ENCODE data around the gene SEMA5B. TPM values are rescaled to one million over a fixed set of nuclear protein-coding genes. Genes with fewer than 3 reads are reported as not detected.

SEMA5B gene
- total and polyA plus RNA-seq, 9 of the 15 experiments (the other 6 are each of a cell fraction or from before 2014, with no cell fraction given): not detected

- Histone ChIP-seq H2AFZ (ENCODE audit: low read depth, low read length) (no peak overlapping the region), H3K36me3 (ENCODE audit: control insufficient read depth, insufficient read depth, low read length) (no peaks in the 10 kb centered on the region), H3K4me3 (no peak overlapping the region), H3K4me1 (replicated peaks in 1 of 2; ENCODE audit: control insufficient read depth in 2 of 2, insufficient read depth in 2 of 2, low read length in 2 of 2) (peaks cover 5 to 11% of the 10 kb centered on the region in 2 experiments; a peak in 2 of 5 replicates), H3K79me2 (ENCODE audit: control insufficient read depth, insufficient read depth, low read length) (no peaks in the 10 kb centered on the region), H4K20me1 (replicated peaks; ENCODE audit: control insufficient read depth, insufficient read depth, low read length) (no peaks in the 10 kb centered on the region; the same call in 1 of the 2 replicates), H3K9me3 (replicated peaks; ENCODE audit: control insufficient read depth, insufficient read depth, low read depth, low read length) (no peaks in the 10 kb centered on the region), H3K27ac (ENCODE audit: extremely low read depth, low read depth, low read length) (no peak overlapping the region), H3K27me3 (ENCODE audit: control insufficient read depth in 2 of 2, insufficient read depth in 2 of 2, low read length in 2 of 2) (peaks cover 5 to 59% of the 10 kb centered on the region in 2 experiments; a peak in 3 of 5 replicates), H3K9ac (ENCODE audit: insufficient read depth in 1 of 2, low read depth in 2 of 2, low read length in 2 of 2) (no peak overlapping the region), H3K9me1 (ENCODE audit: control insufficient read depth, insufficient read depth, low read length) (no peaks in the 10 kb centered on the region), H3K4me2 (ENCODE audit: insufficient read depth, low read length) (no peak overlapping the region)
- FAIRE-seq: no peak
- DNase-seq (ENCODE audit: extremely low read depth in 1 of 4, low spot score in 3 of 4): no peak
- TF ChIP-seq SNIP1 (IDR thresholded peaks at IDR 0.05; ENCODE audit: low read depth): no peak
- TF ChIP-seq BCL6 (CRISPR knock-in tag; IDR thresholded peaks at IDR 0.05): no peak
- no peak for TF ChIP-seq ATF3 (IDR thresholded peaks at IDR 0.05)
- TF ChIP-seq ATF3 (CRISPR knock-in tag; conservative IDR thresholded peaks at IDR 0.05): no peak
- under 1% methylated on average over 8 of the region's 8 CpGs for WGBS (ENCODE audit: insufficient coverage, low coverage, missing lambda C conversion rate)
- intact Hi-C loops (cut with micrococcal nuclease) (no loop called here), in situ Hi-C loops (cut with MboI) (no loop called here)
- BruUV-seq (replicated peaks): no TSS peak
- POLR2A ChIA-PET: no interaction called here
- no peak for ATAC-seq
- CTCF ChIA-PET (ENCODE audit: low intra/inter-chr PET ratio): no interaction called here
Observed at GRCh38 chr3:122979211-122979610, 48.4 kb downstream of the SEMA5B start.

GRCh38 chr3:122978569-122978968 lies 49.0 kb downstream of the SEMA5B start:
- CTCF ChIA-PET (ENCODE audit: low intra/inter-chr PET ratio): no interaction called here
- in situ Hi-C loops (cut with MboI): no loop called here
- WGBS (ENCODE audit: insufficient coverage, low coverage, missing lambda C conversion rate): 0% methylated on average over 6 of the region's 6 CpGs
- Histone ChIP-seq H2AFZ (ENCODE audit: low read depth, low read length) (no peak overlapping the region), H3K27ac (ENCODE audit: extremely low read depth, low read depth, low read length) (no peak overlapping the region), H3K79me2 (ENCODE audit: control insufficient read depth, insufficient read depth, low read length) (no peaks in the 10 kb centered on the region), H3K9ac (ENCODE audit: insufficient read depth in 1 of 2, low read depth in 2 of 2, low read length in 2 of 2) (no peak overlapping the region), H4K20me1 (replicated peaks; ENCODE audit: control insufficient read depth, insufficient read depth, low read length) (no peaks in the 10 kb centered on the region; the same call in 1 of the 2 replicates), H3K4me2 (ENCODE audit: insufficient read depth, low read length) (no peak overlapping the region), H3K9me3 (replicated peaks; ENCODE audit: control insufficient read depth, insufficient read depth, low read depth, low read length) (no peaks in the 10 kb centered on the region), H3K4me1 (replicated peaks in 1 of 2; ENCODE audit: control insufficient read depth in 2 of 2, insufficient read depth in 2 of 2, low read length in 2 of 2) (peaks cover 5 to 13% of the 10 kb centered on the region in 2 experiments; a peak in 2 of 5 replicates), H3K27me3 (ENCODE audit: control insufficient read depth in 2 of 2, insufficient read depth in 2 of 2, low read length in 2 of 2) (peaks cover 5 to 61% of the 10 kb centered on the region in 2 experiments; a peak in 3 of 5 replicates), H3K4me3 (no peak overlapping the region), H3K9me1 (ENCODE audit: control insufficient read depth, insufficient read depth, low read length) (no peaks in the 10 kb centered on the region), H3K36me3 (ENCODE audit: control insufficient read depth, insufficient read depth, low read length) (no peaks in the 10 kb centered on the region)
- TF ChIP-seq KAT2B (IDR thresholded peaks at IDR 0.05; ENCODE audit: low read depth, low read length): no peak
- TF ChIP-seq CBX1 (IDR thresholded peaks at IDR 0.05; ENCODE audit: low read depth): no peak
- no peak for TF ChIP-seq PKNOX1 (IDR thresholded peaks at IDR 0.05)
- BruUV-seq (replicated peaks): no TSS peak
- ATAC-seq: no peak
- DNase-seq (ENCODE audit: extremely low read depth in 1 of 4, low spot score in 3 of 4): no peak
- intact Hi-C loops (cut with micrococcal nuclease): no loop called here
- FAIRE-seq: no peak
- POLR2A ChIA-PET: interaction anchor here (0.6 to 0.9 kb wide), 2 partner anchors 11 to 131 kb away, joined by 3 to 4 read pairs; no protein-coding TSS in a partner anchor

All from K562 (cell line).